ENCODE results near the gene FLOT1. TPM values are rescaled to one million over a fixed set of nuclear protein-coding genes. Genes with fewer than 3 reads are reported as not detected.

Gene FLOT1
- total and polyA plus RNA-seq, 2 donors (not counting 3 experiments of a cell fraction or from before 2014, with no cell fraction given) = 141 to 154 TPM

GRCh38 chr6:30705620-30706019 lies 36.9 kb downstream of the FLOT1 start:
- FAIRE-seq (no peak), DNase-seq (ENCODE audit: low read depth, low spot score) (no peak)
- Histone ChIP-seq H2AFZ (ENCODE audit: low read depth, low read length) (no peak overlapping the region), H3K9me3 (replicated peaks; ENCODE audit: control insufficient read depth, insufficient read depth, low read length) (no peaks in the 10 kb centered on the region), H3K27ac (ENCODE audit: insufficient read depth, low read depth, low read length) (no peak overlapping the region), H3K27me3 (ENCODE audit: control insufficient read depth in 2 of 2, insufficient read depth in 2 of 2, low read length in 2 of 2) (no peaks in the 10 kb centered on the region), H3K36me3 (ENCODE audit: control insufficient read depth in 2 of 2, extremely low read depth in 1 of 2, insufficient read depth in 2 of 2, low read length in 2 of 2) (peaks cover 5 to 7% of the 10 kb centered on the region in 2 experiments), H3K79me2 (ENCODE audit: control insufficient read depth, insufficient read depth, low read length) (no peaks in the 10 kb centered on the region), H4K20me1 (replicated peaks; ENCODE audit: control insufficient read depth, extremely low read depth, insufficient read depth, low read length) (no peaks in the 10 kb centered on the region), H3K9me1 (replicated peaks; ENCODE audit: control insufficient read depth, extremely low read depth, insufficient read depth, low read length) (no peaks in the 10 kb centered on the region), H3K4me2 (ENCODE audit: insufficient read depth, low read length) (no peak overlapping the region), H3K4me1 (ENCODE audit: control insufficient read depth, extremely low read depth, insufficient read depth, low read length) (no peaks in the 10 kb centered on the region), H3K4me3 (replicated peaks in 1 of 3; ENCODE audit: insufficient read depth in 1 of 3, low read depth in 1 of 3, low read length in 3 of 3) (no peak overlapping the region), H3K9ac (replicated peaks; ENCODE audit: extremely low read depth, insufficient read depth, low read length) (no peak overlapping the region)
- no TSS peak for BruUV-seq (replicated peaks)
- intact Hi-C loops (cut with micrococcal nuclease) = no loop called here
- POLR2A ChIA-PET = no interaction called here
- TF ChIP-seq POLR2AphosphoS5 (IDR thresholded peaks at IDR 0.05; ENCODE audit: insufficient read depth, low read depth, low read length) (no peak), JUN (IDR thresholded peaks at IDR 0.05; ENCODE audit: borderline replicate concordance, insufficient read depth, insufficient read length, low read depth) (no peak), EZH2 (IDR thresholded peaks at IDR 0.05; ENCODE audit: borderline replicate concordance, low read depth, low read length, severe bottlenecking) (no peak), CTCF (IDR thresholded peaks at IDR 0.05; ENCODE audit: extremely low read depth in 1 of 2, insufficient read depth in 1 of 2, low read depth in 1 of 2, low read length in 2 of 2) (no peak), FOS (IDR thresholded peaks at IDR 0.05; ENCODE audit: borderline replicate concordance, insufficient read depth, low read length) (no peak), POLR2A (IDR thresholded peaks at IDR 0.05; ENCODE audit: low read depth, low read length) (no peak), GATA2 (IDR thresholded peaks at IDR 0.05; ENCODE audit: insufficient read depth, insufficient read length, low read depth, low read length) (no peak), MYC (IDR thresholded peaks at IDR 0.05; ENCODE audit: low read depth, low read length) (no peak)
- TF ChIP-seq, protein P1, sequence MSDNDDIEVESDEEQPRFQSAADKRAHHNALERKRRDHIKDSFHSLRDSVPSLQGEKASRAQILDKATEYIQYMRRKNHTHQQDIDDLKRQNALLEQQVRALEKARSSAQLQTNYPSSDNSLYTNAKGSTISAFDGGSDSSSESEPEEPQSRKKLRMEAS (IDR thresholded peaks at IDR 0.05; ENCODE audit: insufficient read depth, insufficient read length) = no peak
- dilution Hi-C loops (cut with MboI; ENCODE audit: extremely low pct_ligation_motif_present, low sequenced_read_pairs) = no loop called here
- CTCF ChIA-PET = interaction anchor here (2.8 to 3.3 kb wide), 3 partner anchors 11 to 27 kb away, joined by 9 to 16 read pairs (median 15); partner anchors contain the start of gene MDC1
